HepG2 (cell line): Measurements from ENCODE around the gene L1CAM.

ENCODE experiments used
- MTA1 ChIP-seq: sonication (generic); formaldehyde crosslinking; IDR thresholded peaks from 2 replicates; pipeline ENCODE4 v1.4.0; 2020; ENCODE audit warnings: missing genetic modification reagents, mild to moderate bottlenecking, borderline replicate concordance
- ZSCAN20 ChIP-seq: sonication (generic); formaldehyde crosslinking; IDR thresholded peaks from 2 replicates; pipeline ENCODE4 v1.4.0; 2020; ENCODE audit warnings: missing genetic modification reagents, mild to moderate bottlenecking, borderline replicate concordance

DNA sequence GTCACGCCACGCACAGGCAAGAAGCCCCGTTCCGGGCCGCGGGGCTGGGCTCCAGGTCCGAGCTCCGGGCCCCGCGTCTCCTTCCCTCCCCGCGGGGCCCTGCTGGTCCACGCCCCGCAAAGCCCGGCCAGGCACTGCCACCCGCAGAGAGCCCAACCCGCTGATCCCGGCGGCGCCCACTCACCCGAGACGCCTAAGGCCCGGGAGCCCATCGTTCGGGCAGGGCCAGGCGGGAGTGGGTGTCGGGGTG, 56.5 kb downstream of the L1CAM start:
- no peak for TF ChIP-seq ZSCAN20 (CRISPR knock-in tag)
- TF ChIP-seq MTA1 (CRISPR knock-in tag), result no peak
